HEK293 (cell line): ENCODE measurements around the gene SYTL1.

Experiments used
- CTCF ChIA-PET: fragments of 350-600 bp; formaldehyde crosslinking; extraction: SDS; loops from one replicate; lab custom pipeline; 2021; ENCODE audit warnings: antibody characterized with exemption; lab: Yijun Ruan, JAX
- POLR2A ChIA-PET: fragments of 300-600 bp; formaldehyde crosslinking; extraction: SDS; loops from one replicate; lab custom pipeline; 2020; ENCODE audit warnings: antibody characterized with exemption, inconsistent platforms; lab: Yijun Ruan, JAX
- H3K27ac ChIP-seq: fragments of 200-500 bp; sonication (Bioruptor generic); 2 replicates; pipeline ENCODE4 v1.5.1; 2014; ENCODE audit warnings: low read depth, low read length, control low read depth, inconsistent platforms; ENCODE audit errors: extremely low read depth
- H3K36me3 ChIP-seq, 2 experiments: fragments of 200-500 bp in 1 of 2; sonication (Bioruptor generic) in 1 of 2; 1 replicate in 1 of 2; 2 replicates in 1 of 2; pipeline ENCODE4 v1.5.1; 2014 to 2017; ENCODE audit warnings: inconsistent platforms in 2 of 2, low read length in 2 of 2; ENCODE audit not compliant: control insufficient read depth in 2 of 2, insufficient read depth in 1 of 2
- H3K4me1 ChIP-seq: fragments of 200-500 bp; sonication (Bioruptor generic); 2 replicates; pipeline ENCODE4 v1.5.1; 2014; ENCODE audit warnings: mild to moderate bottlenecking, low read length, inconsistent platforms; ENCODE audit not compliant: control insufficient read depth, insufficient read depth
- H3K4me3 ChIP-seq: 2 replicates; pipeline ENCODE4 v1.5.1; 2011; ENCODE audit warnings: low read depth, mild to moderate bottlenecking, control low read depth, low read length, moderate library complexity
- H3K9me3 ChIP-seq: fragments of 200-500 bp; sonication (Bioruptor generic); 2 replicates; pipeline ENCODE4 v1.5.1; 2014; ENCODE audit warnings: low read depth, low read length, inconsistent platforms; ENCODE audit not compliant: control insufficient read depth, insufficient read depth
- AEBP2 ChIP-seq: fragments of 450-650 bp; formaldehyde crosslinking; IDR thresholded peaks from 2 replicates; pipeline ENCODE4 v1.5.1; 2016; ENCODE audit warnings: missing biosample characterization, missing genetic modification characterization, borderline replicate concordance
- EGR2 ChIP-seq: fragments of 450-650 bp; formaldehyde crosslinking; IDR thresholded peaks from 2 replicates; pipeline ENCODE4 v1.5.1; 2016; ENCODE audit warnings: low read depth, missing biosample characterization, missing genetic modification characterization
- KLF1 ChIP-seq: fragments of 450-650 bp; formaldehyde crosslinking; IDR thresholded peaks from 2 replicates; pipeline ENCODE4 v1.5.1; 2016; ENCODE audit warnings: missing biosample characterization, missing genetic modification characterization
- KLF9 ChIP-seq: fragments of 450-650 bp; formaldehyde crosslinking; IDR thresholded peaks from 2 replicates; pipeline ENCODE4 v1.5.1; 2016; ENCODE audit warnings: missing biosample characterization, missing genetic modification characterization, low read depth
- PRDM1 ChIP-seq: fragments of 450-650 bp; formaldehyde crosslinking; IDR thresholded peaks from 2 replicates; pipeline ENCODE4; 2016; ENCODE audit warnings: missing biosample characterization, missing genetic modification characterization
- PRDM10 ChIP-seq: fragments of 450-650 bp; formaldehyde crosslinking; IDR thresholded peaks from 2 replicates; pipeline ENCODE4 v1.5.1; 2016; ENCODE audit warnings: missing biosample characterization, missing genetic modification characterization
- TRIM28 ChIP-seq: IDR thresholded peaks from 2 replicates; pipeline ENCODE4 v1.6.1; 2011; ENCODE audit warnings: low read length, control low read depth, borderline replicate concordance
- WT1 ChIP-seq: fragments of 450-650 bp; formaldehyde crosslinking; IDR thresholded peaks from 2 replicates; pipeline ENCODE4 v1.5.1; 2016; ENCODE audit warnings: missing biosample characterization, missing genetic modification characterization
- ZBTB10 ChIP-seq: fragments of 450-650 bp; formaldehyde crosslinking; IDR thresholded peaks from 2 replicates; pipeline ENCODE4 v1.5.1; 2016; ENCODE audit warnings: missing biosample characterization, missing genetic modification characterization
- ZBTB26 ChIP-seq: fragments of 450-650 bp; formaldehyde crosslinking; optimal IDR thresholded peaks from 2 replicates; pipeline ENCODE3; 2016; ENCODE audit warnings: missing biosample characterization, mild to moderate bottlenecking, missing genetic modification characterization
- ZFHX2 ChIP-seq: fragments of 450-650 bp; formaldehyde crosslinking; conservative IDR thresholded peaks from 2 replicates; pipeline ENCODE4 v1.5.1; 2016; ENCODE audit warnings: missing biosample characterization, missing genetic modification characterization
- ZIC2 ChIP-seq: fragments of 450-650 bp; formaldehyde crosslinking; IDR thresholded peaks from 2 replicates; pipeline ENCODE4 v1.5.1; 2016; ENCODE audit warnings: missing biosample characterization, missing genetic modification characterization
- ZNF214 ChIP-seq: fragments of 450-650 bp; formaldehyde crosslinking; IDR thresholded peaks from 2 replicates; pipeline ENCODE4 v1.5.1; 2017; ENCODE audit warnings: missing biosample characterization, mild to moderate bottlenecking, missing genetic modification characterization, borderline replicate concordance
- ZNF302 ChIP-seq: fragments of 450-650 bp; formaldehyde crosslinking; IDR thresholded peaks from 2 replicates; pipeline ENCODE4 v1.5.1; 2016; ENCODE audit warnings: missing biosample characterization, missing genetic modification characterization, low read depth
- ZNF416 ChIP-seq: fragments of 450-650 bp; formaldehyde crosslinking; IDR thresholded peaks from 2 replicates; pipeline ENCODE4 v1.5.1; 2016; ENCODE audit warnings: missing biosample characterization, missing genetic modification characterization
- ZNF626 ChIP-seq: fragments of 450-650 bp; sonication (Bioruptor Pico); formaldehyde crosslinking; IDR thresholded peaks from 2 replicates; pipeline ENCODE4 v1.5.1; 2018; ENCODE audit warnings: missing biosample characterization, missing genetic modification characterization, inconsistent platforms
- ZNF645 ChIP-seq: fragments of 450-650 bp; formaldehyde crosslinking; IDR thresholded peaks from 2 replicates; pipeline ENCODE4; 2016; ENCODE audit warnings: missing biosample characterization, missing genetic modification characterization
- ZNF791 ChIP-seq: fragments of 450-650 bp; formaldehyde crosslinking; IDR thresholded peaks from 2 replicates; pipeline ENCODE4 v1.5.1; 2016; ENCODE audit warnings: missing biosample characterization, missing genetic modification characterization
- ZNF792 ChIP-seq: fragments of 450-650 bp; formaldehyde crosslinking; IDR thresholded peaks from 2 replicates; pipeline ENCODE4 v1.5.1; 2016; ENCODE audit warnings: missing biosample characterization, missing genetic modification characterization
- ZSCAN18 ChIP-seq: fragments of 450-650 bp; formaldehyde crosslinking; IDR thresholded peaks from 2 replicates; pipeline ENCODE4 v1.5.1; 2016; ENCODE audit warnings: missing biosample characterization, missing genetic modification characterization

The SYTL1 gene

GRCh38 chr1:27379564-27380122 is 37.8 kb downstream of the SYTL1 start:
- POLR2A ChIA-PET: no interaction called here
- CTCF ChIA-PET: interaction anchor here (0.6 kb wide), 1 partner anchor 24 kb away, joined by 3 read pairs; no protein-coding TSS in a partner anchor

GRCh38 chr1:27380224-27380623 is 38.4 kb downstream of the SYTL1 start:
- no peaks in the 10 kb centered on the region for H3K9me3 ChIP-seq
- H3K4me3 ChIP-seq: no peak overlapping the region
- ChIA-PET POLR2A (no interaction called here), CTCF (interaction anchor here (0.6 kb wide), 1 partner anchor 25 kb away, joined by 3 read pairs; no protein-coding TSS in a partner anchor)
- no peak overlapping the region for H3K27ac ChIP-seq
- H3K36me3 ChIP-seq: no peaks in the 10 kb centered on the region
- no peaks in the 10 kb centered on the region for H3K4me1 ChIP-seq
- no peak for TF ChIP-seq EGR2 (tag by site-specific recombination)
- TF ChIP-seq ZBTB26: no peak
- TF ChIP-seq ZNF302: no peak
- TF ChIP-seq PRDM10 (tag by site-specific recombination): no peak

More at GRCh38 chr1:27379564-27380122, 37.8 kb downstream of the SYTL1 start:
- no peaks in the 10 kb centered on the region for H3K9me3 ChIP-seq
- no peaks in the 10 kb centered on the region for H3K36me3 ChIP-seq
- H3K4me3 ChIP-seq: no peak overlapping the region
- TF ChIP-seq WT1 (tag by site-specific recombination) (no peak), PRDM1 (tag by site-specific recombination) (no peak), AEBP2 (tag by site-specific recombination) (no peak), ZNF214 (no peak), ZBTB10 (no peak), KLF9 (tag by site-specific recombination) (peak; percentile 26; the same call in 1 of the 2 replicates), KLF1 (tag by site-specific recombination) (peak; percentile 32; the same call in 1 of the 2 replicates), ZFHX2 (tag by site-specific recombination) (no peak), ZNF645 (tag by site-specific recombination) (no peak), ZSCAN18 (tag by site-specific recombination) (no peak), ZIC2 (tag by site-specific recombination) (peak; percentile 80), ZNF416 (tag by site-specific recombination) (no peak), ZNF626 (tag by site-specific recombination) (no peak), TRIM28 (no peak), ZNF792 (tag by site-specific recombination) (no peak), ZNF791 (no peak)
- no peak overlapping the region for H3K27ac ChIP-seq
- H3K4me1 ChIP-seq: no peaks in the 10 kb centered on the region
